ENCODE results near the gene ATOH8. TPM values are rescaled to one million over a fixed set of nuclear protein-coding genes. Genes with fewer than 3 reads are reported as not detected.
A peak's percentile ranks its signal among the peaks of the same experiment; 100 is the strongest.

ATOH8 gene
- total RNA-seq, 1 donor from 2014 or later, result 1.9 TPM

DNA sequence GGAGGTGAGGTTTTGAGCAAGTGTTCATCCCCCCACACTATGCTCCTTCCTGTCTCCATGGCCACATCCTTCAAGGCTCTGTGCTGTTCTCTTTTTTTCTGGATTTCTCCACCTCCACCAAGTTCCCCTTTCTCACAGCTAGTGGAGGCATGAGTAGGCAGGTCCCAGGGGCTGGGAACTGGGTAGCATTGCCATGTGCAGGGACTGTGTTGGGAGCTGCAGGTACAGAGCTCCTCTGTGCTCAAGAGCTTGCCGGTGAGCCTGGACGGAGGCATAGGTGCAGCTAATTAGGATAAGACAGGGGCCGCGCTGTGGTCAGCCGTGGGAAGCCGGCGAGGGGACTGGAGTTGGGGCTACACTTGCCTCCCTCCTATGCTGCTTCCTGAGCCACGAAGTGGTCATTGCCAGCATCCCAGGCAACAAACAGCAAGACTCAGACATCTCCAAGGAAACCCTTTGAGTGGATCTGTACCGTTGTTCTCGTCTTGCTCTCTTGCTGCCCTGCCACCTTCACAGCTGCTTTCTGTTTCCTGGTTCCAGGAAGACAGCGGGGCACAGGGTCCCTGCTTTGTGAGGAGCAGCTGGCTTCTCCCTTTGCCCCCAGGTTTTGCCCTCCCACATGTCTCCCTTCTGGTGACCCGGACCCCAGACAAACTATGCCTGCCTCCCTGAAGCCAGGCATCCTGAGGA lies 36.9 kb downstream of the ATOH8 start:
- Histone ChIP-seq H3K9ac (ENCODE audit: low read length) (no peak overlapping the region), H4K20me1 (ENCODE audit: insufficient read depth, low read length) (peaks cover 12% of the 10 kb centered on the region), H3K36me3 (ENCODE audit: insufficient read depth, low read length) (no peaks in the 10 kb centered on the region), H2AFZ (ENCODE audit: low read depth, low read length) (no peak overlapping the region), H3K9me3 (ENCODE audit: insufficient read depth, low read depth, low read length) (no peaks in the 10 kb centered on the region), H3K4me3 (ENCODE audit: insufficient read depth, low read depth, low read length) (no peak overlapping the region), H3K4me1 (ENCODE audit: insufficient read depth, low read length) (peaks cover 23% of the 10 kb centered on the region), H3K27ac (ENCODE audit: low read depth, low read length) (no peak overlapping the region), H3K27me3 (ENCODE audit: insufficient read depth, low read length) (peaks cover 7% of the 10 kb centered on the region), H3K79me2 (ENCODE audit: insufficient read depth, low read length) (no peaks in the 10 kb centered on the region), H3K4me2 (ENCODE audit: low read length) (no peak overlapping the region)
- H3K4me1 Mint-ChIP-seq (ENCODE audit: low read depth, unreplicated experiment), result peaks cover 35% of the 10 kb centered on the region
- FAIRE-seq (no peak), DNase-seq (ENCODE audit: low read depth) (no peak)
- H3K36me3 Mint-ChIP-seq (ENCODE audit: low read depth, unreplicated experiment), result peaks cover 4% of the 10 kb centered on the region
- TF ChIP-seq EZH2 (IDR thresholded peaks at IDR 0.05; ENCODE audit: insufficient read depth, low read length), result no peak
- no peak for TF ChIP-seq CTCF (IDR thresholded peaks at IDR 0.05; ENCODE audit: insufficient read depth, low read depth, low read length)
- H3K27ac Mint-ChIP-seq (ENCODE audit: unreplicated experiment), result no peak overlapping the region
- no peaks in the 10 kb centered on the region for H3K9me3 Mint-ChIP-seq (ENCODE audit: unreplicated experiment)
- peaks cover 47% of the 10 kb centered on the region for H3K27me3 Mint-ChIP-seq (ENCODE audit: low read depth, unreplicated experiment)
- no peak overlapping the region for H3K4me3 Mint-ChIP-seq (ENCODE audit: unreplicated experiment)

DNA sequence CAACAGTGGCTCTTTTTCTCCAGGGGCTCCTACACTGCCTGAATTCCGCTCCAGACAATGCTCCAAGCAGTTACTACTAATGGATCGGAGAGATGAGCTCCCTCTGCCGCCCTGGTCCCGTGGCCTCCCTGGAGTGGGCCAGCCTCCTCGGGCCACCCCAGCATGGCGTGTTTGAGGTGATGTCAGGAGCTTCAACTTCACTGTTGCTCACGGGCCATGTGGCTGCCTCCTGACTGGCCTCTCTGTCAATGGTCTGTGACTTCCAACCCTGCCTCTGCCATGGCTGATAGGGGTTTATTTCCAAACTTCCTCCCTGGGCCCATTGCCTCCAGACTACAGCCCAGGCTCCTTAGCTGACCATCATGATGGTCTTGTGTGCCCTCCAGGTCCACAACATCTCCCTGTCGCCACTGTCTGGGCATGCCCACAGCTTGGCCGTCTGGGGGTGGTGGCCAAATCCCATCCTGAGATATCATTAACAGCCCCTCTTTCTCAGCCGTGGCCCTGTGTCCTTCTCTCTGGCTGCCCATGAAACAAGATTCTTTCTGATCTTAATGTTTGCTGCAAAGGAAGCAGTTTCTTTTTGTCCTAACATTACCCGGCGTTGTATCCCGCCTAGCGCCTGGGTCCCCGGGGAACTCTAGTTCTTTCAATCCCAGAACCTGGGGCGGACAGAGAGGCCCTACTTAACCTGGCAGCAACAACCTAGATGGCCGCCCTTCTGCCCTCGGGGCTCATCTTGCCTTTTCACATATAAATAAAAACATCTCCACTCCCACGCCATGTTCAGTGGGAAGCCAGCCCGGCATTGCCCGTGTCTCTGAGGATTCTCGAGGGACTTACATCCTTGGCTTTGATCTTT lies 38.1 kb downstream of the ATOH8 start:
- TF ChIP-seq CTCF (IDR thresholded peaks at IDR 0.05; ENCODE audit: insufficient read depth, low read depth, low read length), result no peak
- no peak for TF ChIP-seq EZH2 (IDR thresholded peaks at IDR 0.05; ENCODE audit: insufficient read depth, low read length)
- Histone ChIP-seq H4K20me1 (ENCODE audit: insufficient read depth, low read length) (peaks cover 1% of the 10 kb centered on the region), H2AFZ (ENCODE audit: low read depth, low read length) (no peak overlapping the region), H3K9me3 (ENCODE audit: insufficient read depth, low read depth, low read length) (no peaks in the 10 kb centered on the region), H3K79me2 (ENCODE audit: insufficient read depth, low read length) (no peaks in the 10 kb centered on the region), H3K4me1 (ENCODE audit: insufficient read depth, low read length) (peaks cover 23% of the 10 kb centered on the region), H3K4me2 (ENCODE audit: low read length) (peak overlapping the region; percentile 30), H3K36me3 (ENCODE audit: insufficient read depth, low read length) (no peaks in the 10 kb centered on the region), H3K9ac (ENCODE audit: low read length) (no peak overlapping the region), H3K27ac (ENCODE audit: low read depth, low read length) (no peak overlapping the region), H3K4me3 (ENCODE audit: insufficient read depth, low read depth, low read length) (no peak overlapping the region), H3K27me3 (ENCODE audit: insufficient read depth, low read length) (peaks cover 7% of the 10 kb centered on the region)
- H3K27ac Mint-ChIP-seq (ENCODE audit: unreplicated experiment), result no peak overlapping the region
- peaks cover 38% of the 10 kb centered on the region for H3K4me1 Mint-ChIP-seq (ENCODE audit: low read depth, unreplicated experiment)
- no peak overlapping the region for H3K4me3 Mint-ChIP-seq (ENCODE audit: unreplicated experiment)
- peaks cover 4% of the 10 kb centered on the region for H3K36me3 Mint-ChIP-seq (ENCODE audit: low read depth, unreplicated experiment)
- DNase-seq (ENCODE audit: low read depth), result no peak
- peaks cover 47% of the 10 kb centered on the region for H3K27me3 Mint-ChIP-seq (ENCODE audit: low read depth, unreplicated experiment)
- H3K9me3 Mint-ChIP-seq (ENCODE audit: unreplicated experiment), result no peaks in the 10 kb centered on the region
- no peak for FAIRE-seq
